Colonic mucosa (tissue), 4 donors: ENCODE data around the gene PLOD3. TPM values are rescaled to one million over a fixed set of nuclear protein-coding genes. Genes with fewer than 3 reads are reported as not detected.
A peak's percentile ranks its signal among the peaks of the same experiment; 100 is the strongest.
"Not testable (repeated sequence)": the region's sequence is repeated elsewhere in the genome, so short reads cannot be mapped to it uniquely, and the experiment has no call there.

Source experiments
- DNase-seq: peaks from one replicate; pipeline ENCODE4 v3.0.0-alpha.2; 2020
- H3K27ac ChIP-seq: fragments of 200-600 bp; one replicate; pipeline ENCODE4 v1.8.0; 2021
- H3K27me3 ChIP-seq: fragments of 200-600 bp; one replicate; pipeline ENCODE4 v1.8.0; 2021
- H3K36me3 ChIP-seq: fragments of 200-600 bp; one replicate; pipeline ENCODE4 v1.8.0; 2021
- H3K4me1 ChIP-seq: fragments of 200-600 bp; one replicate; pipeline ENCODE4 v1.8.0; 2021; ENCODE audit warnings: mild to moderate bottlenecking
- H3K4me3 ChIP-seq: fragments of 200-600 bp; one replicate; pipeline ENCODE4 v1.8.0; 2021
- H3K9ac ChIP-seq, 2 donors: one replicate each; pipeline ENCODE4 v1.7.0; 2013; ENCODE audit warnings: control low read depth in 2 of 2, low read depth in 2 of 2, low read length in 2 of 2
- H3K9me3 ChIP-seq: fragments of 200-600 bp; one replicate; pipeline ENCODE4 v1.8.0; 2021
- CTCF ChIP-seq: fragments of 200-600 bp; IDR thresholded peaks from one replicate; pipeline ENCODE4 v1.8.0; 2022; ENCODE audit warnings: antibody characterized with exemption, mild to moderate bottlenecking
- intact Hi-C: fragments of 100-400 bp; cut with DNase I; formaldehyde crosslinking; loops from one replicate; pipeline ENCODE4 v1.14.1; 2022
- total RNA-seq, 2 donors: library from RNA; stranded (reverse); fragmentation: NEBNext Ultra II Directional in 1 of 2; extraction: Animal tissue kit (Norgen Biotek cat#: 25700) in 1 of 2; gene quantifications; one replicate each; pipeline ENCODE4 v1.2.1, GENCODE V29; 2021
- donor health status: healthy.
- donor health status: DM: no; HTN: no; CAD: no.
- donor health status: DM: no; HTN: no; CAD: no.

Gene PLOD3
- total RNA-seq, 2 donors from 2014 or later: 67.9 to 149 TPM

DNA sequence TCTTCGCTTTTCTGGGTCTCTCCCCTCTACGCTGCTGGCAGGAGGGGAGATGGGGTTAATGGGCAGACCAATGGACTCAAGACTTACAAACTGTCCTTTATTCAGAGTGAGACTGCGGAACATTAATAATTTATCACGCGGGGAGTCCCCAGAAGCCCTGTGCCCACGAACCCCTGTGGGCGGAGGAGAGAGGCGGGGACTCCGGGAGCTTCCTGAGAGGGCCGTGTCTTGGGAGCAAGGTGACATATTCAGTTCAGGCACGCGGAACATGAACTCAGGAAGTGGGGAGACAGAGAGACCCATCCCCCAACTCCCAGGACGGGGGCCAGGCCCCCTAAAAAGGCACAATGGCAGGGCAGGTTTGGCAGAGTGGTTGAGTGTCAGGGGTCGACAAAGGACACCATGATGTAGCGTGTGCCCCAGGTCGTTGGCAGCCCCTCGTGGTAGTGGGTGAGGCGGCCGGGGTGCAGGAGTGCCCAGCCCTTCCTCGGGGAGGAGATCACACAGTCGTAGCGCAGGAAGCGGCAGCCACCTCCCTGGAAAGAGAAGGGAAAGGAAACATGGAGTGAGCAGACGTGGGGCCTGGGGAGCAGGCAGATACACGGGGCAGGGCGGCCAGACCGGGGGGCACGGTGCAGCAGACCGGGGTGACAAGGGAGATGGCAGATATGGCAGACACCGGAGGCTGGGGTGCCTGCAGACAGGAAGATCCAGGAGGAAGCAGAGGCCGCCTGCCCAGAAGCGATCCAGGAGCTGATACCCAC lies 11.3 kb downstream of the PLOD3 start:
- intact Hi-C loops: no loop called here
- H3K9ac ChIP-seq: no peak overlapping the region
- H3K27me3 ChIP-seq: peaks cover 8% of the 10 kb centered on the region
- no peak overlapping the region for H3K4me3 ChIP-seq
- H3K4me1 ChIP-seq: no peaks in the 10 kb centered on the region
- TF ChIP-seq CTCF: no peak
- H3K27ac ChIP-seq: no peak overlapping the region
- no peak for DNase-seq
- H3K9me3 ChIP-seq: no peaks in the 10 kb centered on the region
- no peaks in the 10 kb centered on the region for H3K36me3 ChIP-seq

DNA sequence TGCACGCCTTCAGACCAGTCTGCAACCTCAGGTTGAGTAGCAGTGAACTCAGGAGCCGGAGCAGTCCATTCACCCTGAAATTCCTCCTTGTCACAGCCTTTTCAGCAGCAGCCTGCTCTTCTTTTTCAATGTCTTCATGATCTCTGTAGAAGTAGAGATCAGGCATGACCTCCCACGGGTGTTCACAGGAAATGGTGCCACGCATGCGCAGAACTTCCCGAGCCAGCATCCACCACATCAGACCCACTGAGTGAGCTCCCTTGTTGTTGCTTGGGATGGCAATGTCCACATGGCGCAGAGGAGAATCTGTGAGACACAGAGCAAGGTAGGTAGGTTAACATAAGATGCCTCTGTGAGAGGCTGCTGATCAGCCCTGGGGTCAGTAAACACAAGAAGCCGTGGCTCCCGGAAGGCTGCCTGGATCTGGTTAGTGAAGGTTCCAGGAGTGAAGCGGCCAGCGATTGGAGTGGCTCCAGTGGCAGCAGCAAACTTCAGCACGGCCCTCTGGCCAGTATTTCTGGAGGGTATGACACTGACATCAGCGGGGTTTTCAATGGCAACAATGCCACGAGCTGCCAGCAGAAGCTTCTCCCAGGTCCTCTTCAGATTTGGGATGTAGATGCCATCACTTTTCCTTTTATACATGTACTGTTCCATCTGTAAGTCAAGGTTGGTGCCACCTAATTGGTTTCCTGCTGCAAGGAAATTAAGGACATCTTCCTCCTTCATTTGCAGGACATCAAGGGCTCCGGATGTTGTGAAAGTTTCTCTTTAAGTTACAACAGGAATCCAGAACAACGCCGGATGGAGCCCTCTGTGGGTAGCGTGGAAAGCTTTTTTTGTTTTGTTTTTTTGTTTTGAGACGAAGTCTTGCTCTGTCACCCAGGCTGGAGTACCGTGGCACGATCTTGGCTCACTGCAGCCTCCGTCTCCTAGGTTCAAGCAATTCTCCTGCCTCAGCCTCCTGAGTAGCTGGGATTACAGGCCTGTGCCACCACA lies 13.3 kb downstream of the PLOD3 start:
- DNase-seq, H3K4me3 ChIP-seq, H3K9me3 ChIP-seq, H3K4me1 ChIP-seq, H3K27ac ChIP-seq, H3K9ac ChIP-seq, H3K27me3 ChIP-seq, intact Hi-C loops, H3K36me3 ChIP-seq: not testable (repeated sequence)

GRCh38 chr7:101202603-101202918 lies 14.8 kb downstream of the PLOD3 start:
- H3K27ac ChIP-seq: no peak overlapping the region
- H3K9ac ChIP-seq: peak overlapping the region in 1 of 2 donors; percentile 35
- H3K27me3 ChIP-seq: peaks cover 8% of the 10 kb centered on the region
- TF ChIP-seq CTCF: no peak
- H3K4me1 ChIP-seq: no peaks in the 10 kb centered on the region
- intact Hi-C loops: no loop called here
- no peak overlapping the region for H3K4me3 ChIP-seq
- DNase-seq: no peak
- no peaks in the 10 kb centered on the region for H3K9me3 ChIP-seq
- H3K36me3 ChIP-seq: no peaks in the 10 kb centered on the region

DNA sequence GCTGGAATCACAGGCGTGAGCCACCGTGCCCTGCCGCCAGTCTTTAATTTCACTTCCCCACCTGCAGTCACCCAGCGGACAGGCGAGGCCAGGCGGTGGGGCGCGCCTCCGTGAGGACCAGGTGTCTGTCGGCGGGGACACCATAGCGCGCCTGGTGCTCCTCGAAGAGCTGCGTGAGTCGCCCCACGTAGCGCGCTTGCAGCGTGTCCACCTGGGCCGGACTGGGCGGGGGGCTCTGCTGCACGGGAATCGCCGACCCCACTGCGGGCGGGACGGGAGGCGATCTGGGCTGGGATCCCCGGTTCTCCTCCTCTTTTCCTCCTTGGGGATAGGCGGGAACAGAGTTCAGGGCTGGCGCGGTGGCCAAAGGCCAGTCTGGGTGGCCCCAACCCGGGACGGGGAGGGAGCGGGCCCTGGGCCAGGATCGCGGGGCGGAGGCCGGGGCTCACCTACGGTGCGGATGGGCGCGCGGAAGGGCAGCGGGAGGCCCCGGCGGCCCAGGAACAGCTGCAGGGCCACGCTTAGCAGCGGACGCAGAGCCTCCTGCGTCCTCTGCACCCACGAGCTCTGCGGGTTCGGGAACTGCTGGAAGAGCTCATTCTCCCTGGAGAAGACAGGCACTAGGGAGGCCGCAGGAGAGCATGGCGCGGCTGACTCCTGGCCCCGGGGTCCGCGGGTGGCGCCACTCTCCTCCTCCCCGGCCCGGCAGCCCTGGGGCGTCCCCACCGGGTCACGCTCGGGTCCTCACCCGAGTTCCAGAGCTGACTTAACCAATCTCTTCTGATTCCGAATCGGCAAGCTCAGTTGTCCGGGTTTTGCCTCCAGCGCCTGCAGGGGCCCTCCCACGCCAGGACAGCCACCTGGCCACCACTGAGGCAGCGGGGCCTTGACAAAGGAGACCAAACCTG lies 15.4 kb downstream of the PLOD3 start:
- TF ChIP-seq CTCF: no peak
- Histone ChIP-seq H3K27me3 (peaks cover 8% of the 10 kb centered on the region), H3K36me3 (no peaks in the 10 kb centered on the region), H3K27ac (peak overlapping the region; percentile 78), H3K4me1 (no peaks in the 10 kb centered on the region), H3K9me3 (no peaks in the 10 kb centered on the region), H3K4me3 (peak overlapping the region; percentile 28), H3K9ac (peak overlapping the region; percentile 58 to 73)
- intact Hi-C loops: no loop called here
- peak; percentile 86 for DNase-seq

- no peak for TF ChIP-seq CTCF
- DNase-seq: peak; percentile 95
- no peaks in the 10 kb centered on the region for H3K36me3 ChIP-seq
- no peaks in the 10 kb centered on the region for H3K9me3 ChIP-seq
- intact Hi-C loops: no loop called here
- H3K27ac ChIP-seq: peak within 1 kb of the TSS; percentile 78
- H3K9ac ChIP-seq: peak within 1 kb of the TSS; percentile 73 to 78
- peaks cover 8% of the 10 kb centered on the region for H3K27me3 ChIP-seq
- peak within 1 kb of the TSS; percentile 32 for H3K4me3 ChIP-seq
- no peaks in the 10 kb centered on the region for H3K4me1 ChIP-seq
Measured at GRCh38 chr7:101200862-101201599, 16.4 kb downstream of the PLOD3 start, which contains the start of gene MOGAT3. TSS of gene MOGAT3 (minus strand) at chr7:101201036. CDS start at chr7:101200854, 182 bp downstream.
